Activated CD4-positive, alpha-beta T cell treated with anti-CD3 and anti-CD28 coated beads, Interleukin-2, Interleukin-4, amounts not matched to agents 100 ng/mL and 50 ng/mL, durations not matched to agents 16 hours and 8 hours (primary cell): Measurements from ENCODE around the gene S1PR2.
"Not testable (repeated sequence)": the region's sequence is repeated elsewhere in the genome, so short reads cannot be mapped to it uniquely, and the experiment has no call there.

Experiments used
- DNase-seq: peaks from one replicate; pipeline ENCODE4 v3.0.0-alpha.2; 2020; ENCODE audit warnings: low spot score

The S1PR2 gene

GRCh38 chr19:10190026-10190425 lies 41.1 kb downstream of the S1PR2 start:
- no peak for DNase-seq

GRCh38 chr19:10189616-10190015 lies 41.5 kb downstream of the S1PR2 start:
- DNase-seq, result peak; percentile 60

- DNase-seq, result no peak
These were observed 43.8 kb downstream of the S1PR2 start for GRCh38 chr19:10187315-10187714.

- no peak for DNase-seq
These were observed 46.5 kb downstream of the S1PR2 start for GRCh38 chr19:10184636-10185035.

- DNase-seq, result no peak
These were observed 47.2 kb downstream of the S1PR2 start for GRCh38 chr19:10183926-10184325.

- no peak for DNase-seq
These were observed 48.3 kb downstream of the S1PR2 start for GRCh38 chr19:10182847-10183246.

GRCh38 chr19:10182076-10182475 lies 49.1 kb downstream of the S1PR2 start:
- no peak for DNase-seq

GRCh38 chr19:10180459-10180858 lies 50.7 kb downstream of the S1PR2 start:
- DNase-seq, result no peak

GRCh38 chr19:10180024-10180423 lies 51.1 kb downstream of the S1PR2 start:
- not testable (repeated sequence) for DNase-seq

- no peak for DNase-seq
These were observed 57.6 kb downstream of the S1PR2 start for GRCh38 chr19:10173527-10173926.
